AG04450 (cell line): ENCODE measurements around the gene YRDC. TPM values are rescaled to one million over a fixed set of nuclear protein-coding genes. Genes with fewer than 3 reads are reported as not detected.

ENCODE experiments used
- CTCF ChIA-PET: fragments of 300-600, 350-600 bp; formaldehyde crosslinking; extraction: SDS; loops from one replicate; lab custom pipeline; 2022; ENCODE audit warnings: antibody characterized with exemption, inconsistent platforms; lab: Charles Lee
- POLR2A ChIA-PET: fragments of 350-600 bp; formaldehyde crosslinking; extraction: SDS; loops from one replicate; lab custom pipeline; 2021; ENCODE audit warnings: antibody characterized with exemption, inconsistent platforms; lab: Yijun Ruan, JAX
- DNase-seq: peaks from one replicate; pipeline ENCODE4 v3.0.0-alpha.2; 2011; ENCODE audit warnings: low read depth, low spot score
- H3K27ac ChIP-seq: one replicate; pipeline ENCODE4 v1.5.1; 2012; ENCODE audit warnings: low read depth, low read length, control low read depth
- H3K27me3 ChIP-seq: one replicate; pipeline ENCODE4 v1.6.0; 2012; ENCODE audit warnings: low read length; ENCODE audit not compliant: control insufficient read depth, insufficient read depth
- H3K4me3 ChIP-seq: 2 replicates; pipeline ENCODE4 v1.5.1; 2011; ENCODE audit warnings: mild to moderate bottlenecking, low read depth, low read length, control low read depth
- H3K9me3 ChIP-seq: 2 replicates; pipeline ENCODE4 v1.5.1; 2012; ENCODE audit warnings: low read length; ENCODE audit not compliant: control insufficient read depth, insufficient read depth
- polyA plus RNA-seq: library from polyadenylated mRNA; depleted of rRNA; stranded (reverse); fragments of >200 nt; gene quantifications from 2 replicates; pipeline ENCODE4 v1.2.3, GENCODE V29; 2011
- TF ChIP-seq, protein P1 (sequence below): IDR thresholded peaks from 2 replicates; pipeline ENCODE4 v1.5.1; 2011; ENCODE audit warnings: low read depth, low read length, control low read depth, inconsistent platforms

Gene YRDC
- polyA plus RNA-seq, 1 experiment, result 15.2 TPM

DNA sequence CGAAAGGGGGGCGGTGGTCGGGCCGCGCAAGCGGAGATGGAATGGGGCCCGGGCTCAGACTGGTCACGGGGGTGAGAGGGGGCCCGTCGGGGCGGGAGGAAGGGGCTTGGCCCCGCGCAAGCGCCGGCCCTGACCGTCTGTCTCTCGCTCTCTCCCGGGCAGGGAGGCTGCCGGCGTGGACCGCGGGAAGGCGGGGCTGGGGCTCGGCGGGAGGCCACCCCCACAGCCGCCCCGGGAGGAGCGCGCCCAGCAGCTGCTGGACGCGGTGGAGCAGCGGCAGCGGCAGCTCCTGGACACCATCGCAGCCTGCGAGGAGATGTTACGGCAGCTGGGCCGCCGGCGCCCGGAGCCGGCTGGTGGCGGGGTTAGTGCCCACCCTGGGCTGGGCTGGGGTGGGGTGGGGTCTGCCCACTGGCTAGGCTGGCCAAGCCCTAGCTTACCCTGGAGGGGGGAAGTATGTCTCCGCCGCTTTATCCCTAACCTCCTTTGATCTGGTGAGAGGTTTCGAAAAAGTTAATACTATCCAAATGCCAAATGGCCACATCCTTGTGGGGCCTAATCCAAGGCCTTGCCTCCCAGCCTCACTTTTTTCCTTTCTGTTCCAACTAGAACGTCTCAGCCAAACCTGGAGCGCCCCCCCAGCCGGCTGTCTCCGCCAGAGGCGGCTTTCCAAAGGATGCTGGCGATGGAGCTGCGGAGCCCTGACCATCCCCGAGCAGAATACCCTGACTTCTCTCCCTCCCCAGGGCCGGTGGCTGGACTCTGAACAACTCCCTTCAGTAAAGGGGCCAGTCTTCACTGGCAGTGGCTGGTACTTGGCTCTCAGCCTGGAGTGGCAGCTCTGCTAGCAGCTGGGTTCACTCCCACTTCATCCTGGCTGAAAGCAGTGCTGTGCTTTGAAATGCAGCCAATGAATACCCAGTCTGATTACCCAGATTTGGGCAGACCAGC, 636 bp upstream of the YRDC start:
- CTCF ChIA-PET, result interaction anchor here (0.6 to 3.4 kb wide), 3 partner anchors 13 to 210 kb away, joined by 4 to 21 read pairs (median 5); partner anchors contain the start of gene MTF1
- no peaks in the 10 kb centered on the region for H3K9me3 ChIP-seq
- no peak for DNase-seq
- TF ChIP-seq, protein P1, sequence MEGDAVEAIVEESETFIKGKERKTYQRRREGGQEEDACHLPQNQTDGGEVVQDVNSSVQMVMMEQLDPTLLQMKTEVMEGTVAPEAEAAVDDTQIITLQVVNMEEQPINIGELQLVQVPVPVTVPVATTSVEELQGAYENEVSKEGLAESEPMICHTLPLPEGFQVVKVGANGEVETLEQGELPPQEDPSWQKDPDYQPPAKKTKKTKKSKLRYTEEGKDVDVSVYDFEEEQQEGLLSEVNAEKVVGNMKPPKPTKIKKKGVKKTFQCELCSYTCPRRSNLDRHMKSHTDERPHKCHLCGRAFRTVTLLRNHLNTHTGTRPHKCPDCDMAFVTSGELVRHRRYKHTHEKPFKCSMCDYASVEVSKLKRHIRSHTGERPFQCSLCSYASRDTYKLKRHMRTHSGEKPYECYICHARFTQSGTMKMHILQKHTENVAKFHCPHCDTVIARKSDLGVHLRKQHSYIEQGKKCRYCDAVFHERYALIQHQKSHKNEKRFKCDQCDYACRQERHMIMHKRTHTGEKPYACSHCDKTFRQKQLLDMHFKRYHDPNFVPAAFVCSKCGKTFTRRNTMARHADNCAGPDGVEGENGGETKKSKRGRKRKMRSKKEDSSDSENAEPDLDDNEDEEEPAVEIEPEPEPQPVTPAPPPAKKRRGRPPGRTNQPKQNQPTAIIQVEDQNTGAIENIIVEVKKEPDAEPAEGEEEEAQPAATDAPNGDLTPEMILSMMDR, result peak; percentile 26; the same call in 1 of the 2 replicates
- POLR2A ChIA-PET, result interaction anchor here (0.6 to 2.7 kb wide), 19 partner anchors 10 to 419 kb away, joined by 3 to 22 read pairs (median 6); partner anchors contain the start of genes CDCA8, MTF1, SNIP1 and UTP11
- H3K27me3 ChIP-seq, result no peaks in the 10 kb centered on the region
- peak overlapping the region; percentile 87 for H3K4me3 ChIP-seq
- peak overlapping the region; percentile 77 for H3K27ac ChIP-seq

DNA sequence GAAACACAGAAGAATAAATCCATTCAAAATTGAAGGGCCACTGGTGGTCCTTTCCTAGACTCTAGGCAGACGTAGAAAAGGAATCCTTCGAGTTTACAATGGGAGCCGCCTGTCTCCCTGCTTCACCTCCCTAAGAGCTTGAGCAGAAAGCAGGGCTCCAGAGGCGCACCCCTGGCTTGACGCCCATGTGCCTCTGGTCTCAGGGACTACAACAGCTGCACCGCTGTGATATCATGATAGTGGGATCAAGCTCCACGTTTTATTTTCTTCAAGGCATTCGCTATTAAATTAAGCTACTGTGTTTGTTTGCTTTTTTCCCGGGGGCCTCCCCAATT, 821 bp downstream of the YRDC start:
- ChIA-PET POLR2A (interaction anchor here (0.8 to 2.7 kb wide), 5 partner anchors 9 to 117 kb away, joined by 3 to 22 read pairs (median 13); partner anchors contain the start of genes CDCA8 and MTF1), CTCF (interaction anchor here (3.4 kb wide), 1 partner anchor 53 kb away, joined by 21 read pairs; the partner anchor contains the start of gene MTF1)
- H3K27me3 ChIP-seq, result no peaks in the 10 kb centered on the region
- no peaks in the 10 kb centered on the region for H3K9me3 ChIP-seq
- peak overlapping the region; percentile 87 for H3K4me3 ChIP-seq
- H3K27ac ChIP-seq, result peak overlapping the region; percentile 65
- TF ChIP-seq, protein P1, result no peak
- no peak for DNase-seq

DNA sequence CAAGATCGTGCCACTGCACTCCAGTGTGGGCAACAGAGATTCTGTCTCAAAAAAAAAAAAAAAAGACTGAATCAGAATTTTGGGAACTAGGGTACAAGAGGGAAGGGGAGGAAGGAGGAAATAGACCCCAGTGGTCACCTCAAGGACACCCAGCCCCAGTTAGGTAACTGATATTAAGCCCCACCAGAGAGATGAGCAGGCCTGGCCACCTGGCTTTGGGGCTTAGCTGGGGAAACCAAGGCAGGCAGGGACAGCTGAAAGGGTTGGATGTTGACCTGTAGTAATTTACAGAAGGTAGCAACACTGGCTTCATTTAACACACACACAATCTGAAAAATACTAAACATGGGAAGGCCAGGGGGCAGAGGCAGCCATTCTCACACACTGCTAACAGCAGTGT, 5.6 kb downstream of the YRDC start:
- CTCF ChIA-PET, result no interaction called here
- H3K27me3 ChIP-seq, result no peaks in the 10 kb centered on the region
- no peak overlapping the region for H3K27ac ChIP-seq
- DNase-seq, result no peak
- H3K4me3 ChIP-seq, result no peak overlapping the region
- no peaks in the 10 kb centered on the region for H3K9me3 ChIP-seq
- POLR2A ChIA-PET, result interaction anchor here (0.6 to 0.7 kb wide), 2 partner anchors 14 to 115 kb away, joined by 3 to 4 read pairs; no protein-coding TSS in a partner anchor
- TF ChIP-seq, protein P1, result no peak

DNA sequence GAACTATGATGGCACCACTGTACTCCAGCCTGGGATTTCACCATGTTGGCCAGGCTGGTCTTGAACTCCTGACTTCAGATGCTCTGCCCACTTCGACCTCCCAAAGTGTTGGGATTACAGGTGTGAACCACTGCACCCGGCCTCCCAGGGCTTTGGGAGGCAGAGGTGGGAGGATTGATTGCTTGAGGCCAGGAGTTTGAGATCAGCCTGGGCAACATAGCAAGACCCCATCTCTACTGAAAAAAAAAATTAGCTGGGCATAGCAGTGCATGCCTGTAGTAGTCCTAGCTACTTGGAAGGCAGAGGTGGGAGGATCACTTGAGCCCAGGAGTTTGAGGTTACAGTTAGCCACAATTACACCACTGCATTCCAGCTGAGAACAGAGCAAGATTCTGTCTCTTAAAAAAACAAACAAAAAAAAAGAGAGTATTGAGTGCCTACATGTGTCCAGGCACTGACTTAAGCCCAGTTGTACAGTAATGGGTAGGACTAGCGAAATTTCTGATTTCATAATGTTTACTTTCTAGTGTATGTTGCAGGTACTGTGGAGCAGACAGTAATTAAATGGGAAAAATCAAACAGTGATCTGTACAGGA, 10.2 kb downstream of the YRDC start:
- DNase-seq, result peak; percentile 52
- no peaks in the 10 kb centered on the region; the same call in 1 of the 2 replicates for H3K9me3 ChIP-seq
- TF ChIP-seq, protein P1, result no peak
- H3K27me3 ChIP-seq, result peaks cover 11% of the 10 kb centered on the region
- H3K27ac ChIP-seq, result no peak overlapping the region
- ChIA-PET POLR2A (interaction anchor here (3.3 kb wide), 1 partner anchor 10 kb away, joined by 14 read pairs; the partner anchor contains the start of genes C1orf122 and YRDC), CTCF (no interaction called here)
- no peak overlapping the region for H3K4me3 ChIP-seq
